Measurements from ENCODE around the gene FGD3.

FGD3 gene

GRCh38 chr9:93032545-93032944 lies 85.2 kb downstream of the FGD3 start:
- POLR2A ChIA-PET (ENCODE audit: low non-redundant PET), result no interaction called here
- DNase-seq (ENCODE audit: low spot score), result no peak
- H3K27ac ChIP-seq, result no peak overlapping the region
- TF ChIP-seq CTCF (conservative IDR thresholded peaks at IDR 0.05; ENCODE audit: low read depth), result no peak
- CTCF ChIA-PET, result interaction anchor here (0.6 kb wide), 1 partner anchor 60 kb away, joined by 3 read pairs; no protein-coding TSS in a partner anchor

GRCh38 chr9:93033531-93033930 lies 86.2 kb downstream of the FGD3 start:
- H3K27ac ChIP-seq, result no peak overlapping the region
- ChIA-PET POLR2A (ENCODE audit: low non-redundant PET) (no interaction called here), CTCF (interaction anchor here (0.6 kb wide), 2 partner anchors 320 to 1799 kb away, joined by 3 to 5 read pairs; no protein-coding TSS in a partner anchor)
- DNase-seq (ENCODE audit: low spot score), result no peak
- no peak for TF ChIP-seq CTCF (conservative IDR thresholded peaks at IDR 0.05; ENCODE audit: low read depth)

GRCh38 chr9:93035106-93035660 lies 87.9 kb downstream of the FGD3 start:
- DNase-seq (ENCODE audit: low spot score), result no peak
- POLR2A ChIA-PET (ENCODE audit: low non-redundant PET), result no interaction called here
- TF ChIP-seq CTCF (conservative IDR thresholded peaks at IDR 0.05; ENCODE audit: low read depth), result no peak
- CTCF ChIA-PET, result no interaction called here
- H3K27ac ChIP-seq, result no peak overlapping the region

- DNase-seq (ENCODE audit: low spot score), result no peak
- no peak overlapping the region for H3K27ac ChIP-seq
- POLR2A ChIA-PET (ENCODE audit: low non-redundant PET), result no interaction called here
- CTCF ChIA-PET, result interaction anchor here (0.5 kb wide), 1 partner anchor 88 kb away, joined by 3 read pairs; no protein-coding TSS in a partner anchor
- TF ChIP-seq CTCF (conservative IDR thresholded peaks at IDR 0.05; ENCODE audit: low read depth), result no peak; the same call in 1 of the 2 replicates
Observed at GRCh38 chr9:93035821-93036351, 88.6 kb downstream of the FGD3 start.

GRCh38 chr9:93036887-93037475 lies 89.7 kb downstream of the FGD3 start:
- ChIA-PET POLR2A (ENCODE audit: low non-redundant PET) (no interaction called here), CTCF (interaction anchor here (0.6 to 0.7 kb wide), 2 partner anchors 13 to 104 kb away, joined by 3 to 4 read pairs; no protein-coding TSS in a partner anchor)
- no peak for DNase-seq (ENCODE audit: low spot score)
- no peak for TF ChIP-seq CTCF (conservative IDR thresholded peaks at IDR 0.05; ENCODE audit: low read depth)
- no peak overlapping the region for H3K27ac ChIP-seq

- no peak for TF ChIP-seq CTCF (conservative IDR thresholded peaks at IDR 0.05; ENCODE audit: low read depth)
- DNase-seq (ENCODE audit: low spot score), result no peak
- no peak overlapping the region for H3K27ac ChIP-seq
- ChIA-PET CTCF (no interaction called here), POLR2A (ENCODE audit: low non-redundant PET) (no interaction called here)
Observed at GRCh38 chr9:93037476-93037971, 90.2 kb downstream of the FGD3 start.
